NB4 (cell line): ENCODE data around the gene ZW10.

ENCODE experiments used
- POLR2A ChIP-seq: IDR thresholded peaks from 2 replicates; pipeline ENCODE4 v1.6.1; 2011; ENCODE audit warnings: mild to moderate bottlenecking; ENCODE audit not compliant: insufficient read length; ENCODE audit errors: extremely low read depth
- TF ChIP-seq, protein P1 (sequence below): IDR thresholded peaks from 2 replicates; pipeline ENCODE4 v1.6.1; 2011; ENCODE audit warnings: low read depth, low read length
- TF ChIP-seq, protein P2 (sequence below): IDR thresholded peaks from one replicate; pipeline ENCODE4 v1.5.1; 2012; ENCODE audit warnings: low read depth, low read length

DNA sequence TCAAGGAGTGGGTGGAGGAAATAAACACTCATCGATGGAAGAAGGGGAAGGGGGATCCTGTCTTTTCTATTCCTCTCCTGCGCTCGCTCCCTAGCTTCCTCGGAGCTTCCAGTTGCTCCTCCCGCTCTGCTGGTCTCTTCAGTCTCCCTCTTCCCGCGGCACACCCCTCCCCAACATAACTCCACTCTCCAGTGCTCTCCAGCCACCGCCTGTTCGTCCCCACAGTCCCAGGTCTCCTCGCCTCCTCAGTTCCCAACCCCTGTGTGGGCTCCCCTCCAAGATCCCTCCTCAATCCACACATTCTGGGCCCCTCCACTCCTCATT is 438 bp downstream of the ZW10 start:
- TF ChIP-seq, protein P1, sequence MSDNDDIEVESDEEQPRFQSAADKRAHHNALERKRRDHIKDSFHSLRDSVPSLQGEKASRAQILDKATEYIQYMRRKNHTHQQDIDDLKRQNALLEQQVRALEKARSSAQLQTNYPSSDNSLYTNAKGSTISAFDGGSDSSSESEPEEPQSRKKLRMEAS, result no peak
- TF ChIP-seq, protein P2, sequence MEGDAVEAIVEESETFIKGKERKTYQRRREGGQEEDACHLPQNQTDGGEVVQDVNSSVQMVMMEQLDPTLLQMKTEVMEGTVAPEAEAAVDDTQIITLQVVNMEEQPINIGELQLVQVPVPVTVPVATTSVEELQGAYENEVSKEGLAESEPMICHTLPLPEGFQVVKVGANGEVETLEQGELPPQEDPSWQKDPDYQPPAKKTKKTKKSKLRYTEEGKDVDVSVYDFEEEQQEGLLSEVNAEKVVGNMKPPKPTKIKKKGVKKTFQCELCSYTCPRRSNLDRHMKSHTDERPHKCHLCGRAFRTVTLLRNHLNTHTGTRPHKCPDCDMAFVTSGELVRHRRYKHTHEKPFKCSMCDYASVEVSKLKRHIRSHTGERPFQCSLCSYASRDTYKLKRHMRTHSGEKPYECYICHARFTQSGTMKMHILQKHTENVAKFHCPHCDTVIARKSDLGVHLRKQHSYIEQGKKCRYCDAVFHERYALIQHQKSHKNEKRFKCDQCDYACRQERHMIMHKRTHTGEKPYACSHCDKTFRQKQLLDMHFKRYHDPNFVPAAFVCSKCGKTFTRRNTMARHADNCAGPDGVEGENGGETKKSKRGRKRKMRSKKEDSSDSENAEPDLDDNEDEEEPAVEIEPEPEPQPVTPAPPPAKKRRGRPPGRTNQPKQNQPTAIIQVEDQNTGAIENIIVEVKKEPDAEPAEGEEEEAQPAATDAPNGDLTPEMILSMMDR, result no peak
- no peak for TF ChIP-seq POLR2A
